SU-DHL-6 (cell line): ENCODE measurements around the gene SH3PXD2B.

Experiments
- H2AFZ ChIP-seq: fragments of 200-600 bp; sonication (generic); 2 replicates; pipeline ENCODE4 v1.6.1; 2014; ENCODE audit warnings: low read depth, mild to moderate bottlenecking, moderate library complexity, mixed read lengths, antibody characterized with exemption, low read length; ENCODE audit not compliant: severe bottlenecking
- H3F3A ChIP-seq: fragments of 200-600 bp; shearing (Covaris generic); 2 replicates; pipeline ENCODE4 v1.6.0; 2016; ENCODE audit warnings: antibody characterized with exemption, mild to moderate bottlenecking; ENCODE audit not compliant: insufficient read depth
- H3K27ac ChIP-seq: fragments of 200-600 bp; sonication (generic); 2 replicates; pipeline ENCODE4 v1.5.1; 2016; ENCODE audit warnings: low read depth, mild to moderate bottlenecking, low read length, moderate library complexity, mixed read lengths
- H3K27me3 ChIP-seq: fragments of 200-600 bp; sonication (generic), shearing (Covaris generic); 2 replicates; pipeline ENCODE4 v1.6.0; 2014; ENCODE audit warnings: mild to moderate bottlenecking, low read length
- H3K36me3 ChIP-seq: fragments of 200-600 bp; sonication (generic); 2 replicates; pipeline ENCODE4 v1.6.1; 2014; ENCODE audit warnings: mild to moderate bottlenecking, low read length, mixed read lengths
- H3K4me2 ChIP-seq: fragments of 300-600, 200-600 bp; shearing (Covaris generic), sonication (generic); 2 replicates; pipeline ENCODE4 v1.6.0; 2014; ENCODE audit warnings: low read length, low read depth, mild to moderate bottlenecking; ENCODE audit not compliant: poor library complexity, severe bottlenecking
- H3K4me3 ChIP-seq: fragments of 200-600 bp; sonication (generic); 2 replicates; pipeline ENCODE4 v1.5.1; 2014; ENCODE audit warnings: antibody characterized with exemption, low read length, mild to moderate bottlenecking, mixed read lengths; ENCODE audit not compliant: insufficient read depth, poor library complexity, severe bottlenecking
- H3K79me2 ChIP-seq: fragments of 200-600 bp; sonication (generic); 2 replicates; pipeline ENCODE4 v1.6.1; 2014; ENCODE audit warnings: mild to moderate bottlenecking, low read length, moderate library complexity; ENCODE audit not compliant: insufficient read depth
- H3K9ac ChIP-seq: fragments of 200-600 bp; sonication (generic); 2 replicates; pipeline ENCODE4 v1.7.0; 2014; ENCODE audit warnings: mild to moderate bottlenecking, low read length
- H3K9me2 ChIP-seq: fragments of 200-600 bp; sonication (generic); replicated peaks from 2 replicates; pipeline ENCODE4 v1.6.1; 2014; ENCODE audit warnings: low read length; ENCODE audit not compliant: insufficient read depth
- H3K9me3 ChIP-seq: fragments of 200-600 bp; sonication (generic); 2 replicates; pipeline ENCODE4 v1.6.1; 2014; ENCODE audit warnings: low read length, mixed read lengths; ENCODE audit not compliant: insufficient read depth
- H4K20me1 ChIP-seq: fragments of 200-600 bp; sonication (generic); 2 replicates; pipeline ENCODE4 v1.6.1; 2014; ENCODE audit warnings: low read depth, mild to moderate bottlenecking, antibody characterized with exemption, low read length, moderate library complexity, mixed read lengths
- EZH2phosphoT487 ChIP-seq: fragments of 200-600 bp; sonication (generic), shearing (Covaris generic); conservative IDR thresholded peaks from 2 replicates; pipeline ENCODE4 v1.6.1; 2018; ENCODE audit warnings: mild to moderate bottlenecking, antibody characterized with exemption, low read length, moderate library complexity, mixed read lengths
- TF ChIP-seq, protein P1 (sequence below): fragments of 200-600 bp; sonication (generic); IDR thresholded peaks from one replicate; pipeline ENCODE4 v1.5.1; 2017; ENCODE audit warnings: antibody characterized with exemption, mild to moderate bottlenecking, low read length, moderate library complexity; ENCODE audit not compliant: insufficient read depth, poor library complexity, severe bottlenecking

The SH3PXD2B gene

DNA sequence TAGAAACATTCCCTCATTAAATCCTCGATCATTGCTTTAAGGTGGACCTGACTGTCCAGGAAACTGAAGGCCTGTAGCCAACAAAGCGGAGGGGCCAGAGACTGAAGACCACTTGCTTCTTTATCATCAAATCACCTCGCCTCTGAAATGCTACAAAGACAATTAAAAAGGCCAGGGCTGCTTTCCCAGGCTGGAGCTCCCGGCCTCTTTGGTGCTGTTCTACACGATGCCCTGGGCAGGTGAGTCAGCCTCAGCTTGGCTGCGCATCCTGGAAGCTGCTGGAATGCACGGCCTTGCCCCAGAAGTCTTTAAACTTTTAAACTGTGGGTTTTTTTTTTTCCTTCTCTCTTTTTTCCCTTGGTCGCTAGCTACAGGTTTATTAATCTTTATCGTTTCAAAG is 46.5 kb downstream of the SH3PXD2B start:
- no peaks in the 10 kb centered on the region for H3F3A ChIP-seq
- H3K9me2 ChIP-seq, result no peaks in the 10 kb centered on the region
- H3K4me2 ChIP-seq, result no peak overlapping the region
- H3K9me3 ChIP-seq, result no peaks in the 10 kb centered on the region
- no peaks in the 10 kb centered on the region for H4K20me1 ChIP-seq
- H3K9ac ChIP-seq, result no peak overlapping the region
- H3K79me2 ChIP-seq, result no peaks in the 10 kb centered on the region
- H3K36me3 ChIP-seq, result no peaks in the 10 kb centered on the region
- no peak overlapping the region for H3K27ac ChIP-seq
- H3K27me3 ChIP-seq, result no peaks in the 10 kb centered on the region
- TF ChIP-seq EZH2phosphoT487, result no peak
- TF ChIP-seq, protein P1, sequence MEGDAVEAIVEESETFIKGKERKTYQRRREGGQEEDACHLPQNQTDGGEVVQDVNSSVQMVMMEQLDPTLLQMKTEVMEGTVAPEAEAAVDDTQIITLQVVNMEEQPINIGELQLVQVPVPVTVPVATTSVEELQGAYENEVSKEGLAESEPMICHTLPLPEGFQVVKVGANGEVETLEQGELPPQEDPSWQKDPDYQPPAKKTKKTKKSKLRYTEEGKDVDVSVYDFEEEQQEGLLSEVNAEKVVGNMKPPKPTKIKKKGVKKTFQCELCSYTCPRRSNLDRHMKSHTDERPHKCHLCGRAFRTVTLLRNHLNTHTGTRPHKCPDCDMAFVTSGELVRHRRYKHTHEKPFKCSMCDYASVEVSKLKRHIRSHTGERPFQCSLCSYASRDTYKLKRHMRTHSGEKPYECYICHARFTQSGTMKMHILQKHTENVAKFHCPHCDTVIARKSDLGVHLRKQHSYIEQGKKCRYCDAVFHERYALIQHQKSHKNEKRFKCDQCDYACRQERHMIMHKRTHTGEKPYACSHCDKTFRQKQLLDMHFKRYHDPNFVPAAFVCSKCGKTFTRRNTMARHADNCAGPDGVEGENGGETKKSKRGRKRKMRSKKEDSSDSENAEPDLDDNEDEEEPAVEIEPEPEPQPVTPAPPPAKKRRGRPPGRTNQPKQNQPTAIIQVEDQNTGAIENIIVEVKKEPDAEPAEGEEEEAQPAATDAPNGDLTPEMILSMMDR, result no peak
- H2AFZ ChIP-seq, result no peak overlapping the region
- no peak overlapping the region for H3K4me3 ChIP-seq

DNA sequence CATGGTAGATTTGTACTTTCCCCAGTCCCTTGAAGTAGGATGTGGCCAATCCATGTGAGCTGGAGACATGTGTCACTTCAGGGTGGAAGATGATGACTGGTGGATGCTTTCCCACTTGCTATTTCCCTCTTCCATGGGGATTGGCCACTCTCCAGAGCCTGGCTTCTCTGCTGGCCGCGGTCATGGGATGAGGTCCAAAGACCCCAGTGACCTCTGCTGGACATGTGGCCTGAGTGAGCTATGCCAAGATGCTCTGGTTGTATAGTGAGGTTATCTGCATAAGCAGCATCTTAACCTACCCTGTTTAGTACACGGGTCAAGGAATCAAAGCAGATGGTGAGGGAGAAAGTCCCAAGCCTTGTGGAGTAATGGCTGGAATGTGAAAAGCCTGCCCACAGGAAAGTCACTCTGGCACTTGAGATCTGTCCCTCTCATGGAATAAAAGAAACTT is 47.1 kb downstream of the SH3PXD2B start:
- no peak overlapping the region for H3K4me2 ChIP-seq
- no peak overlapping the region for H2AFZ ChIP-seq
- no peak for TF ChIP-seq EZH2phosphoT487
- TF ChIP-seq, protein P1, result no peak
- no peaks in the 10 kb centered on the region for H3F3A ChIP-seq
- no peaks in the 10 kb centered on the region for H3K9me3 ChIP-seq
- no peaks in the 10 kb centered on the region for H3K9me2 ChIP-seq
- H3K27me3 ChIP-seq, result no peaks in the 10 kb centered on the region
- no peaks in the 10 kb centered on the region for H3K36me3 ChIP-seq
- H3K9ac ChIP-seq, result no peak overlapping the region
- no peak overlapping the region for H3K4me3 ChIP-seq
- H4K20me1 ChIP-seq, result no peaks in the 10 kb centered on the region
- no peak overlapping the region for H3K27ac ChIP-seq
- no peaks in the 10 kb centered on the region for H3K79me2 ChIP-seq

DNA sequence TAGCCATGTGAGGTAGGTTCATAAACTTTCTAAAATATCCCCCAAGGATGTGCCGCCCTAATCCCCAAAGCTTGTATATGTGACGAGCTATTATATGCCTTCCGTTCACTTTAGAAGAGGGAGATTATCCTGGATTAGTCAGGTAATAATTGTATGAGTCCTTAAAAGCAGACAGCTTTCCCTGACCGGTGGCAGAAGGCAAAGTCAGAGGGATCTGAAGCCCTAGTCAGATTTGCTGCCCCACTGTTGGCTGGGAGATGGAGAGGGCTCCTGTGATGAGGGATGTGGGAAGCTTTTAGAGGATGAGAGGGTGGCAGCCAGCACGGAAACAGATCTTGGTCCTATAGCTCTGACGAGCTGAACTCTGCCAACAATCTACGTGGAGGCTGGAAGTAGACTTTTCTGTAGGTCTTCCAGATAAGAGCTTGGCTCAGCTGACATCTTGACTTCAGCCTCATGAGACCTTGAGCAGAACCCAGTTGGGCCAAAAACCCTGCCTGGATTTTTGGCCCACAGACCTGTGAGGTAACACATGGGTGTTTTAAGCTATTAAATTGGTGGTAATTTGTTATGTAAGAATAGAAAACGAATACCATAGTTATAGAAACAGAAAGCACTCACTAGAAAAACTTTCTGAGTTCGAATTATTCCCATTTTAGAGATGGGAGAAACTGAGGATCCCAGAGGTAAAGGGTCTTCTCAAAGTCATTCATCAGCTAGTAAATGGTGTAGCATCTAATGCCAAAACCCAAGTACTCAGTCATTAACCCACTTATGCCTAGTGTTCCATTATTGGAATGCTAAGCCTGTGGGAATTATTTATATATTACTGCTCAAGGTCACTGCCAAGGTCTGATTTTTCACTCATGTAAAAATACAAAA is 48.9 kb downstream of the SH3PXD2B start:
- Histone ChIP-seq H3K79me2 (no peaks in the 10 kb centered on the region), H3K9ac (no peak overlapping the region), H3K27me3 (no peaks in the 10 kb centered on the region), H3F3A (no peaks in the 10 kb centered on the region), H3K36me3 (no peaks in the 10 kb centered on the region), H3K9me2 (no peaks in the 10 kb centered on the region), H4K20me1 (no peaks in the 10 kb centered on the region), H3K9me3 (no peaks in the 10 kb centered on the region), H3K27ac (no peak overlapping the region), H3K4me3 (no peak overlapping the region), H2AFZ (no peak overlapping the region), H3K4me2 (no peak overlapping the region)
- TF ChIP-seq EZH2phosphoT487, result no peak
- TF ChIP-seq, protein P1, result no peak
